Neuronal stem cell (in vitro differentiated cells): ENCODE data around the gene BMP8A.
"Not testable (repeated sequence)": the region's sequence is repeated elsewhere in the genome, so short reads cannot be mapped to it uniquely, and the experiment has no call there.

Experiments
- DNase-seq: peaks from one replicate; pipeline ENCODE4 v3.0.0-alpha.2; 2013; ENCODE audit warnings: low spot score
- H2AFZ ChIP-seq: one replicate; pipeline ENCODE4 v1.6.1; 2013; ENCODE audit warnings: mild to moderate bottlenecking, low read length, inconsistent platforms
- H2AK5ac ChIP-seq: 2 replicates; pipeline ENCODE4 v1.6.1; 2013; ENCODE audit warnings: low read depth, mild to moderate bottlenecking, inconsistent platforms, low read length, moderate library complexity, mixed read lengths
- H2BK120ac ChIP-seq: 2 replicates; pipeline ENCODE4 v1.6.1; 2013; ENCODE audit warnings: low read depth, mild to moderate bottlenecking, inconsistent platforms, low read length, moderate library complexity, mixed read lengths
- H2BK12ac ChIP-seq: one replicate; pipeline ENCODE4 v1.6.1; 2013; ENCODE audit warnings: low read length, inconsistent platforms
- H2BK15ac ChIP-seq: 2 replicates; pipeline ENCODE4 v1.6.1; 2013; ENCODE audit warnings: mild to moderate bottlenecking, low read length, inconsistent platforms, mixed read lengths
- H2BK5ac ChIP-seq: one replicate; pipeline ENCODE4 v1.6.1; 2013; ENCODE audit warnings: inconsistent platforms, mild to moderate bottlenecking, low read length, moderate library complexity
- H3K14ac ChIP-seq: one replicate; pipeline ENCODE4 v1.6.1; 2013; ENCODE audit warnings: low read length, inconsistent platforms
- H3K18ac ChIP-seq: 2 replicates; pipeline ENCODE4 v1.6.1; 2013; ENCODE audit warnings: low read length, inconsistent platforms
- H3K23ac ChIP-seq: 2 replicates; pipeline ENCODE4 v1.6.1; 2013; ENCODE audit warnings: low read depth, mild to moderate bottlenecking, mixed read lengths, low read length, inconsistent platforms; ENCODE audit not compliant: poor library complexity
- H3K27ac ChIP-seq: replicated peaks from 3 replicates; pipeline ENCODE4 v1.5.1; 2013; ENCODE audit warnings: low read length, inconsistent platforms
- H3K27me3 ChIP-seq, 3 experiments: 2 replicates each; pipeline ENCODE4 v1.6.1; 2013; ENCODE audit warnings: low read length in 3 of 3, mild to moderate bottlenecking in 2 of 3, inconsistent platforms in 1 of 3, low read depth in 1 of 3, mixed read lengths in 1 of 3, moderate library complexity in 1 of 3; ENCODE audit not compliant: control insufficient read depth in 3 of 3, insufficient read depth in 3 of 3
- H3K36me3 ChIP-seq, 2 donors: replicated peaks in 1 of 2; 2 replicates each; pipeline ENCODE4 v1.6.1; 2013; ENCODE audit warnings: low read length in 2 of 2; ENCODE audit not compliant: control insufficient read depth in 2 of 2, insufficient read depth in 2 of 2
- H3K4ac ChIP-seq: 2 replicates; pipeline ENCODE4 v1.6.1; 2013; ENCODE audit warnings: inconsistent platforms, mild to moderate bottlenecking, low read length, moderate library complexity
- H3K4me1 ChIP-seq, 2 donors: 1 replicate in 1 of 2; 2 replicates in 1 of 2; pipeline ENCODE4 v1.6.1; 2013; ENCODE audit warnings: low read length in 2 of 2, low read depth in 1 of 2; ENCODE audit not compliant: control insufficient read depth in 2 of 2, insufficient read depth in 1 of 2
- H3K4me2 ChIP-seq: one replicate; pipeline ENCODE4 v1.6.1; 2013; ENCODE audit warnings: mild to moderate bottlenecking, low read length, inconsistent platforms; ENCODE audit not compliant: insufficient read depth, poor library complexity, severe bottlenecking
- H3K4me3 ChIP-seq, 2 donors: 2 replicates each; pipeline ENCODE4 v1.5.1; 2013; ENCODE audit warnings: low read length in 2 of 2, mild to moderate bottlenecking in 2 of 2, inconsistent platforms in 1 of 2, moderate library complexity in 1 of 2
- H3K79me1 ChIP-seq: one replicate; pipeline ENCODE4 v1.6.1; 2013; ENCODE audit warnings: low read depth, mild to moderate bottlenecking, inconsistent platforms, low read length, moderate library complexity
- H3K9ac ChIP-seq: one replicate; pipeline ENCODE4 v1.6.1; 2013; ENCODE audit warnings: mild to moderate bottlenecking, low read depth, low read length, inconsistent platforms; ENCODE audit not compliant: poor library complexity
- H3K9me3 ChIP-seq, 2 donors: replicated peaks in 1 of 2; 2 replicates each; pipeline versions ENCODE3 to v1.6.1; 2013; ENCODE audit warnings: low read length in 2 of 2, mild to moderate bottlenecking in 2 of 2, inconsistent platforms in 1 of 2, low read depth in 1 of 2, mixed read lengths in 1 of 2, moderate library complexity in 1 of 2; ENCODE audit not compliant: control insufficient read depth in 2 of 2, insufficient read depth in 1 of 2
- H4K8ac ChIP-seq: one replicate; pipeline ENCODE4 v1.6.1; 2013; ENCODE audit warnings: low read depth, mild to moderate bottlenecking, inconsistent platforms, low read length, moderate library complexity
- H4K91ac ChIP-seq: one replicate; pipeline ENCODE4 v1.6.1; 2013; ENCODE audit warnings: low read length, low read depth, mild to moderate bottlenecking, inconsistent platforms; ENCODE audit not compliant: poor library complexity
- WGBS, 2 donors: extraction: QIAGEN DNeasy Blood & Tissue Kit; methylation state at CpG; one replicate each; pipeline ENCODE4 v1.1.7; 2013; ENCODE audit warnings: missing lambda C conversion rate in 2 of 2, mixed read lengths in 1 of 2; ENCODE audit not compliant: insufficient read length in 2 of 2, insufficient replicate concordance in 1 of 2; ENCODE audit errors: extremely low coverage in 2 of 2; 5-methylcytosine and 5-hydroxymethylcytosine counted together

The BMP8A gene

DNA sequence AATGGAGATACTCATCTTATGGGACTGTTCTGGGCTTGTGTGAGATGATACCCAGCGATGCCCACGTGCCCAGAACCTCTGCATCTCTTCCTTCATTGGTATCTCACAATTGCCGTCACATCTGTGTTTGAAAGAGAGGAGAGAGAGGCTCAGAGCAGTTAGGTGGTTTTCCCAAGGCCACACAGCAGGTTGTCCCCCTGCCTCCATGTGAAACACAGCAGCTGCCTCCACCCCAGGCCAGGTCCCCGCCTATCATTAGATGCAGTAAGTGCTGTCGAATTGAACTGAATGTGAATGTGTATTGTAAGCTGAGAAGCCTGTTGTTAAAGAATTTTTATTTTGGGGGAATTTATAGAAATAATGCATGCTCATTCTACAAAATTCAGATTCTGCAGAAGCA is 5.1 kb downstream of the BMP8A start:
- H4K8ac ChIP-seq, H3K18ac ChIP-seq, H2BK12ac ChIP-seq, H2AFZ ChIP-seq, H4K91ac ChIP-seq, H3K9me3 ChIP-seq, H2AK5ac ChIP-seq, H3K79me1 ChIP-seq, H3K4ac ChIP-seq, H3K4me1 ChIP-seq, H3K27ac ChIP-seq, H3K9ac ChIP-seq, DNase-seq, H3K14ac ChIP-seq, H2BK15ac ChIP-seq, H3K36me3 ChIP-seq, H2BK120ac ChIP-seq, H2BK5ac ChIP-seq, H3K4me3 ChIP-seq, H3K4me2 ChIP-seq: not testable (repeated sequence)
- Histone ChIP-seq H3K23ac (peak overlapping the region; percentile 18), H3K27me3 (peaks cover 16 to 32% (median 29%) of the 10 kb centered on the region in 3 experiments)
- WGBS, 2 donors, result no CpG with 5 or more reads among the region's 5 CpGs

DNA sequence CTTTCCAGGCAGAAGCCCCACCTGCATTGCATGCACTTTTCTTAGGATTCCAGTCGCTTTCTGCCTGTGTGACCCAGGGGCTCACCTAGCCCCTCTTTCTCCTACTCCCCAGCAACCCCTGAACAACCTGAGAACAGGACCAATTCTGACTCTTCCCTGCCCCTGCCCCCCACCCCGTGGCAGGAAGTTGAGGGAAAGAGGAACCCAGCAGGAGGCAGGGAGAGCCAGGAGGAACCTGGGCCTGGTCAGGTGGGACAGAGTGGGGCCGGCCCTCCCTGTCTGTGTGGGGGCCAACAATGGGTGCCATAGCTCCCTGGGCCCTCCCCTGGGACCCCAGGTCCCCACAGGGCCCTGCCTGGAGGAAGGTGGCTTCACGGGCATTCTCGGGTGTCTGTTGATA is 6.1 kb downstream of the BMP8A start:
- H3K4me3 ChIP-seq, result no peak overlapping the region
- no peak overlapping the region for H3K14ac ChIP-seq
- H3K9me3 ChIP-seq, result no peaks in the 10 kb centered on the region
- no peak overlapping the region for H3K4ac ChIP-seq
- no peak overlapping the region for H2BK120ac ChIP-seq
- H2AFZ ChIP-seq, result no peak overlapping the region
- H3K27me3 ChIP-seq, result peaks cover 8 to 24% (median 18%) of the 10 kb centered on the region in 3 experiments
- H3K9ac ChIP-seq, result no peak overlapping the region
- no peak overlapping the region for H2BK15ac ChIP-seq
- H3K4me1 ChIP-seq, result no peaks in the 10 kb centered on the region
- no peak overlapping the region for H2BK5ac ChIP-seq
- DNase-seq, result no peak
- H4K91ac ChIP-seq, result no peak overlapping the region
- H2AK5ac ChIP-seq, result no peak overlapping the region
- H3K18ac ChIP-seq, result peak overlapping the region; percentile 48
- no peak overlapping the region for H4K8ac ChIP-seq
- H3K36me3 ChIP-seq, result no peaks in the 10 kb centered on the region
- H2BK12ac ChIP-seq, result no peak overlapping the region
- no peak overlapping the region for H3K27ac ChIP-seq
- H3K79me1 ChIP-seq, result no peaks in the 10 kb centered on the region
- H3K4me2 ChIP-seq, result no peak overlapping the region
- H3K23ac ChIP-seq, result no peak overlapping the region
- WGBS, 2 donors, result no CpG with 5 or more reads among the region's 5 CpGs

DNA sequence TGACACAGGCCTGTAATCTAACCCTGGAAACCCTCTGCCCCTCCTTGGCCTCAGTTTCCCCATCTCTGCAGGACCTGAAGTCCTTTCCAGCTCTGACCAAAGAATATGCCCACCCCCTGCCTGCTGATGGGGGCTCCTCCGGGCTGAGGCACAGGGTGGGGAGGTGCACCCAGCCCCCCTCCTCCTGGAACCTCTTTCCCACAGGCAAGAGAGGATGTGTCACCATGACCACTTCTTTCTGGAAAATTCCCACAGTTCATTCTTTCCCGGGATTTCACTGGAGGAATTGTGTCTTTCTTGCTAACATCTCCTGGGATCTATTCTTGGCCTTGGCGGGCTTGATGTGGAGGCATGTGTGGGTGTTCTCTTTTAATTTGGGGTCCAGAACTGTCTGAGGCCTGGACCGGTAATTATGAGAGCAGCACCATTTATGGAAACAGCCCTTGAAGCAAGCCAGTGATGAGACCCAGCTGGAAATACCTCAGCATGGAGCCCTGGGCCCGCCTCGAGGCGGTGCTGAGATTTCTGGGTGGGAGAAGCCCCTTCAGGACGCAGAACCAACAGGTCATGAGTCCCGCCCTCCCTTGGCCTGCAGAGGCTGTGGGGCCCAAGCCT is 6.8 kb downstream of the BMP8A start:
- no CpG with 5 or more reads among the region's 9 CpGs for WGBS, 2 donors

DNA sequence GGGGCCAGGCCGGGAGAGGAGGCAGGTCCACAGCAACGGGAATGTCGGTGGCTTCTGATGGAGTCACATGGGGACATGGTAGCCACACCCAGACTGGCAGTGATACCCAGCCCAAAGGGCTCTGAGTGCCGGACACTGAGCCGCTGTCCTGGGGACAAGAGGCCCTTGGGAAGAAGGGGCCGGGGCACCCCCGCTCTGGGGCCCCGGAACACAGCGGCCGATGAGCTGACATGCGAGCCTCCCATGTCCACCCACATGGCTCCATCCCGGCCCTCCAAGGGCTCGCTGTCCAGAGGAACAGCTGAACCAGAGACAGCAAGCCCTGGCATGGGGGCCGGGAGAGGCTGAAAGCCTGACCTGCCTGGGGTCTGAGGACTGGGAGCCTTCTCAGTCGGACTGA is 7.4 kb downstream of the BMP8A start:
- H4K8ac ChIP-seq, H3K9ac ChIP-seq, DNase-seq, H2BK15ac ChIP-seq, H2BK120ac ChIP-seq, H3K36me3 ChIP-seq, H3K14ac ChIP-seq, H3K4me1 ChIP-seq, H2AFZ ChIP-seq, H2BK5ac ChIP-seq, H3K27ac ChIP-seq, H2AK5ac ChIP-seq, H3K4me3 ChIP-seq, H3K9me3 ChIP-seq, H3K18ac ChIP-seq, H3K79me1 ChIP-seq, H4K91ac ChIP-seq, H3K4me2 ChIP-seq, H3K23ac ChIP-seq, H3K4ac ChIP-seq, H2BK12ac ChIP-seq: not testable (repeated sequence)
- WGBS, 2 donors, result no CpG with 5 or more reads among the region's 15 CpGs
- peaks cover 0 to 12% (median 7%) of the 10 kb centered on the region in 3 experiments for H3K27me3 ChIP-seq

More for the DNA sequence above, 6.8 kb downstream of the BMP8A start:
- H3K4me2 ChIP-seq, H2AK5ac ChIP-seq, H3K4me3 ChIP-seq, H2BK15ac ChIP-seq, H3K36me3 ChIP-seq, H3K4me1 ChIP-seq, H3K23ac ChIP-seq, H3K9ac ChIP-seq, H2BK5ac ChIP-seq, H3K18ac ChIP-seq, H2BK12ac ChIP-seq, H2AFZ ChIP-seq, H3K79me1 ChIP-seq, DNase-seq, H3K9me3 ChIP-seq, H3K4ac ChIP-seq, H2BK120ac ChIP-seq, H3K14ac ChIP-seq, H4K91ac ChIP-seq, H3K27ac ChIP-seq, H4K8ac ChIP-seq: not testable (repeated sequence)
- peaks cover 2 to 18% (median 12%) of the 10 kb centered on the region in 3 experiments for H3K27me3 ChIP-seq
